Measurements from ENCODE around the gene IFFO2.

DNA sequence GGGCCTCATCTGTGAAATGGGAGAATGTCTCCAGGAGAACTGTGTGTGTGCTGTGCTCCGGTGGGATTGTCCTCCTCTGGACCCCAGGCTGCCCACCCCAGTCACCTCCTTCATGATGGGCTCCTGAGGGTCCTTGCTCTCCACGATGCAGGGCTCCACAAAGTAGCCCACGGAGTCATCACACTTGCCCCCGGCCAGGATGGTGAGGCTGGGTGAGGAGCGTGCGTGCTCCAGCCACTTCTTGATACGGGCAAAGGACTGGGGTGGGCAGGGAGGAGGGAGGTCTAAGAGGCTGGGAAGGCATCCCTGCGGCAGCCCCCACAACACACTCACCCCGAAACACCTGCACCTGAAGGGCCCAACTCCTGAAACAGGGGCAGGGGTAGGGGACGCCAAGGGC, 80.3 kb downstream of the IFFO2 start:
- TF ChIP-seq, protein P1, sequence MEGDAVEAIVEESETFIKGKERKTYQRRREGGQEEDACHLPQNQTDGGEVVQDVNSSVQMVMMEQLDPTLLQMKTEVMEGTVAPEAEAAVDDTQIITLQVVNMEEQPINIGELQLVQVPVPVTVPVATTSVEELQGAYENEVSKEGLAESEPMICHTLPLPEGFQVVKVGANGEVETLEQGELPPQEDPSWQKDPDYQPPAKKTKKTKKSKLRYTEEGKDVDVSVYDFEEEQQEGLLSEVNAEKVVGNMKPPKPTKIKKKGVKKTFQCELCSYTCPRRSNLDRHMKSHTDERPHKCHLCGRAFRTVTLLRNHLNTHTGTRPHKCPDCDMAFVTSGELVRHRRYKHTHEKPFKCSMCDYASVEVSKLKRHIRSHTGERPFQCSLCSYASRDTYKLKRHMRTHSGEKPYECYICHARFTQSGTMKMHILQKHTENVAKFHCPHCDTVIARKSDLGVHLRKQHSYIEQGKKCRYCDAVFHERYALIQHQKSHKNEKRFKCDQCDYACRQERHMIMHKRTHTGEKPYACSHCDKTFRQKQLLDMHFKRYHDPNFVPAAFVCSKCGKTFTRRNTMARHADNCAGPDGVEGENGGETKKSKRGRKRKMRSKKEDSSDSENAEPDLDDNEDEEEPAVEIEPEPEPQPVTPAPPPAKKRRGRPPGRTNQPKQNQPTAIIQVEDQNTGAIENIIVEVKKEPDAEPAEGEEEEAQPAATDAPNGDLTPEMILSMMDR (IDR thresholded peaks at IDR 0.05), result no peak
- TF ChIP-seq POLR2AphosphoS5 (IDR thresholded peaks at IDR 0.05) (no peak), POLR2A (IDR thresholded peaks at IDR 0.05) (no peak)

All from transverse colon (tissue), 4 donors.